DOHH2 (cell line): ENCODE measurements around the gene B3GNT2.

Source experiments
- EZH2phosphoT487 ChIP-seq: fragments of 200-600 bp; sonication (generic); IDR thresholded peaks from 2 replicates; pipeline ENCODE4 v1.6.1; 2017; ENCODE audit warnings: borderline replicate concordance, mild to moderate bottlenecking, antibody characterized with exemption, low read length, moderate library complexity, mixed read lengths
- TF ChIP-seq, protein P1 (sequence below): fragments of 200-600 bp; sonication (generic); IDR thresholded peaks from one replicate; pipeline ENCODE4 v1.5.1; 2014; ENCODE audit warnings: antibody characterized with exemption, mild to moderate bottlenecking, low read depth, low read length; ENCODE audit not compliant: poor library complexity, severe bottlenecking

DNA sequence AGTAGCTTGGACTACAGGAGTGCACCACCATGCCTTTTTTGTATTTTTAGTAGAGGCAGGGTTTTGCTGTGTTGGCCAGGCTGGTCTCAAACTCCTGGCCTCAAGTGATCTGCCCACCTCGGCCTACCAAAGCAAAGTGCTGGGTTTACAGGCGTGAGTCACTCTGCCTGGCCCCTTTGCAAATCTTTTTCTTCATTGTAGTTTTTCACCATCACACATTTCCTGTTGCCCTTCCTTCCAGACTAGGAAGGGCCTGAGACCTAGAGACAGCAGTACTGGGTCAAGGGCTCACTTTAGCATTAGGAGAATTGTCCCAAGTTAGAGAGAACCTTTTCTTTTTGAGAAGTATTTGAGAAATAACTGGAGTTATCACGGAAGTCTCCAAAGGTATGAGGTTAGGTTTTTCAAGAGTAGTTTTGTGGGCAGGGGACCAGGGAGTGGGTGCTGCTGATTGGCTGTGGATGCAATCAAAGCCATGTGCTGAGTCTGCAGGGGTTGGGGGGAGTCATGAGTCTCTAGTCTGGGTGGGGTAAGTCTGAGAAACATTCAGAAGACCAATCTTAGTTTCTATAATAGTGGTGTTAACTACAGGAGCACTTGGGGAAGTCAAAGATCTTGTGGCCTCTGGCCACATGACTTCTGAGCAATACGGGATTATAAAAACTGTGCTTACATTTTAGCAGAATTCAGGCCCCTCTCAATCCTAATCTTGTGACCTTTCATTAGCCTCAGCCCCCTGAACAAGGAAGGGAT is 23.7 kb downstream of the B3GNT2 start:
- TF ChIP-seq, protein P1, sequence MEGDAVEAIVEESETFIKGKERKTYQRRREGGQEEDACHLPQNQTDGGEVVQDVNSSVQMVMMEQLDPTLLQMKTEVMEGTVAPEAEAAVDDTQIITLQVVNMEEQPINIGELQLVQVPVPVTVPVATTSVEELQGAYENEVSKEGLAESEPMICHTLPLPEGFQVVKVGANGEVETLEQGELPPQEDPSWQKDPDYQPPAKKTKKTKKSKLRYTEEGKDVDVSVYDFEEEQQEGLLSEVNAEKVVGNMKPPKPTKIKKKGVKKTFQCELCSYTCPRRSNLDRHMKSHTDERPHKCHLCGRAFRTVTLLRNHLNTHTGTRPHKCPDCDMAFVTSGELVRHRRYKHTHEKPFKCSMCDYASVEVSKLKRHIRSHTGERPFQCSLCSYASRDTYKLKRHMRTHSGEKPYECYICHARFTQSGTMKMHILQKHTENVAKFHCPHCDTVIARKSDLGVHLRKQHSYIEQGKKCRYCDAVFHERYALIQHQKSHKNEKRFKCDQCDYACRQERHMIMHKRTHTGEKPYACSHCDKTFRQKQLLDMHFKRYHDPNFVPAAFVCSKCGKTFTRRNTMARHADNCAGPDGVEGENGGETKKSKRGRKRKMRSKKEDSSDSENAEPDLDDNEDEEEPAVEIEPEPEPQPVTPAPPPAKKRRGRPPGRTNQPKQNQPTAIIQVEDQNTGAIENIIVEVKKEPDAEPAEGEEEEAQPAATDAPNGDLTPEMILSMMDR: no peak
- TF ChIP-seq EZH2phosphoT487: no peak
